IPS-20b (cell line): ENCODE results near the gene ELL.

Experiments used
- H3K27ac ChIP-seq: one replicate; pipeline ENCODE4 v1.5.1; 2013; ENCODE audit warnings: low read length
- H3K27me3 ChIP-seq: 2 replicates; pipeline ENCODE4 v1.6.1; 2013; ENCODE audit warnings: mild to moderate bottlenecking, low read length, inconsistent platforms; ENCODE audit not compliant: insufficient read depth
- H3K36me3 ChIP-seq: 2 replicates; pipeline ENCODE4 v1.6.1; 2013; ENCODE audit warnings: low read depth, mild to moderate bottlenecking, inconsistent platforms, low read length, moderate library complexity; ENCODE audit not compliant: insufficient read depth
- H3K4me1 ChIP-seq: 2 replicates; pipeline ENCODE4 v1.6.1; 2013; ENCODE audit warnings: mild to moderate bottlenecking, control low read depth, inconsistent platforms, low read length, moderate library complexity; ENCODE audit not compliant: insufficient read depth
- H3K4me3 ChIP-seq: 2 replicates; pipeline ENCODE4 v1.5.1; 2013; ENCODE audit warnings: mild to moderate bottlenecking, low read length, inconsistent platforms
- H3K9ac ChIP-seq: 2 replicates; pipeline ENCODE4 v1.6.1; 2013; ENCODE audit warnings: low read depth, mild to moderate bottlenecking, inconsistent platforms, low read length, moderate library complexity
- H3K9me3 ChIP-seq: 2 replicates; pipeline ENCODE4 v1.6.1; 2013; ENCODE audit warnings: mild to moderate bottlenecking, low read depth, low read length, inconsistent platforms; ENCODE audit not compliant: insufficient read depth

The ELL gene

GRCh38 chr19:18513868-18514267, 8.0 kb downstream of the ELL start:
- Histone ChIP-seq H3K9ac (no peak overlapping the region), H3K27ac (no peak overlapping the region), H3K36me3 (no peaks in the 10 kb centered on the region), H3K4me1 (no peaks in the 10 kb centered on the region), H3K4me3 (no peak overlapping the region), H3K9me3 (no peaks in the 10 kb centered on the region), H3K27me3 (no peaks in the 10 kb centered on the region)

DNA sequence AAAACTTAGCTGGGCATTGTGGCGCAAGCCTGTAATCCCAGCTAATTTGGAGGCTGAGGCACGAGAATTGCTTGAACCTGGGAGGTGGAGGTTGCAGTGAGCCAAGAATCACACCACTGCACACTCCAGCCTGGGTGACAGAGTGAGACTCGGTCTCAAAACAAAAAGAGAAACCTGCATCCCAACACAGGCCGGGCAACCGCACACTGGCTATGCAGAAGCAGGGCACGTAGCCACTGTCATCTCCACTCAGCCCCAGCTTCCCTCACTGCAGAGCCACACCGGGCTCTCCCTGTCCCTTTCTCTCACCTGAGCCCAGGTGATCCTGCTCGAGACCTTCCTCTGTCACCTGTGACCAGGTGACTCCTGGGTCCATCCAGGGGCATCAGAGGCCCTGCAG, 11.7 kb downstream of the ELL start:
- H3K27me3 ChIP-seq, result no peaks in the 10 kb centered on the region
- no peak overlapping the region for H3K9ac ChIP-seq
- H3K9me3 ChIP-seq, result no peaks in the 10 kb centered on the region
- H3K27ac ChIP-seq, result no peak overlapping the region
- H3K4me1 ChIP-seq, result no peaks in the 10 kb centered on the region
- no peak overlapping the region for H3K4me3 ChIP-seq
- H3K36me3 ChIP-seq, result no peaks in the 10 kb centered on the region

DNA sequence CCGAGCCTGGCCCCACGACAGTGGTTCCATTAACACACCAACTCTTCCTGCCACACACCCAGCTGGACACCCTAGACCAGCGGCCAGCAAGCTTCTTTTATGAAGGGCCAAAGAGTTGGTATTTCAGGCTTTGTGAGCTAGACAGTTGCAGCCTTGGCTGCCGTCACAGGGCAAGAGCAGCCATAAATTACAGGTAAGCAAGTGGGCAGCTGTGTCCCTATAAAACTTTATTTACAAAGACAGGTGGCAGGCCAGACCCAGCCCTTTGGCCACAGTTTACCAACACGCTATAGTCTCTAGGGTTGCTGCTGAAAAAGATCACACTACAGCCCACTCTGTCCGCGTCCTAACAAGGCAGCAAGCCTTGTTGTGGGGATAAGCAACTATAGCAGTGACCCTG, 13.3 kb downstream of the ELL start:
- Histone ChIP-seq H3K36me3 (no peaks in the 10 kb centered on the region), H3K27me3 (no peaks in the 10 kb centered on the region), H3K4me3 (no peak overlapping the region), H3K4me1 (no peaks in the 10 kb centered on the region), H3K9ac (no peak overlapping the region), H3K27ac (no peak overlapping the region), H3K9me3 (no peaks in the 10 kb centered on the region)

DNA sequence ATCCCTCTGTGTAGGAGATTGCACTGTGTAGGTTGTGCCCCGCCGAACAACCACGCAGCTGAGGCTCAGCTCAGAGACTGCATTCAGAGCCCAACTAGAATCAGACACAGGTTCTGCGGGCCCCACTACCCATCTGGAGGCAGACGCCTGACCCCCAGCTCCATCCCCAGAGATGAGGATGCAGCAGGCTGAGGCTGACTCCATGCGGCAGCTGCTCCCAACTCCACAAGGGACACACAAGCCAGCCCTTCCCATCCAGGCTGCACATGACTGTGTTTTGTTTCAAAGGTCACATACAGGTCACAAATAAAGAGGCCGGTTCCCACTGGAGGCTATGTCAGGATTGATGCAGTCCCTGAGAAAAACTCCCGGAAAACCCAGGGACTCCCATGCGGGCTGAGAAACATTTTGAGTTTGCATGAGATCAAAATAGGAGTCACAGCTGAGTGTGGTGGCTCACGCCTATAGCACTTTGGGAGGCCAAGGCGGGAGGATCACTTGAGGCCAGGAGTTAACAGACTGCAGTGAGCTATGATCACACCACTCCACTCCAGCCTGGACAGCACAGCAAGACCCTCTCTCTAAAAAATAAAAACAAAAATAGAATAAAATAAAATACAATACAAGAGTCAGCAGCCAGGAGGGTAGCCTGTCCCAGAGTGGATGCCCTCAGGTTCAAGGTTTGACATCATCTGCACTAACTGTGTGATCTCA, 14.0 kb downstream of the ELL start:
- H3K9ac ChIP-seq, result no peak overlapping the region
- no peaks in the 10 kb centered on the region for H3K27me3 ChIP-seq
- no peaks in the 10 kb centered on the region for H3K36me3 ChIP-seq
- no peak overlapping the region for H3K4me3 ChIP-seq
- H3K4me1 ChIP-seq, result no peaks in the 10 kb centered on the region
- H3K9me3 ChIP-seq, result no peaks in the 10 kb centered on the region
- no peak overlapping the region for H3K27ac ChIP-seq

GRCh38 chr19:18507021-18507726, 14.7 kb downstream of the ELL start:
- Histone ChIP-seq H3K4me3 (no peak overlapping the region), H3K27me3 (no peaks in the 10 kb centered on the region), H3K4me1 (no peaks in the 10 kb centered on the region), H3K27ac (no peak overlapping the region), H3K36me3 (no peaks in the 10 kb centered on the region), H3K9ac (peak overlapping the region; percentile 11; the same call in 1 of the 2 replicates), H3K9me3 (no peaks in the 10 kb centered on the region)

GRCh38 chr19:18506101-18506930, 15.6 kb downstream of the ELL start:
- Histone ChIP-seq H3K4me1 (no peaks in the 10 kb centered on the region), H3K36me3 (no peaks in the 10 kb centered on the region), H3K9ac (peak overlapping the region; percentile 11; the same call in 1 of the 2 replicates), H3K27ac (no peak overlapping the region), H3K27me3 (no peaks in the 10 kb centered on the region), H3K4me3 (no peak overlapping the region), H3K9me3 (no peaks in the 10 kb centered on the region)

DNA sequence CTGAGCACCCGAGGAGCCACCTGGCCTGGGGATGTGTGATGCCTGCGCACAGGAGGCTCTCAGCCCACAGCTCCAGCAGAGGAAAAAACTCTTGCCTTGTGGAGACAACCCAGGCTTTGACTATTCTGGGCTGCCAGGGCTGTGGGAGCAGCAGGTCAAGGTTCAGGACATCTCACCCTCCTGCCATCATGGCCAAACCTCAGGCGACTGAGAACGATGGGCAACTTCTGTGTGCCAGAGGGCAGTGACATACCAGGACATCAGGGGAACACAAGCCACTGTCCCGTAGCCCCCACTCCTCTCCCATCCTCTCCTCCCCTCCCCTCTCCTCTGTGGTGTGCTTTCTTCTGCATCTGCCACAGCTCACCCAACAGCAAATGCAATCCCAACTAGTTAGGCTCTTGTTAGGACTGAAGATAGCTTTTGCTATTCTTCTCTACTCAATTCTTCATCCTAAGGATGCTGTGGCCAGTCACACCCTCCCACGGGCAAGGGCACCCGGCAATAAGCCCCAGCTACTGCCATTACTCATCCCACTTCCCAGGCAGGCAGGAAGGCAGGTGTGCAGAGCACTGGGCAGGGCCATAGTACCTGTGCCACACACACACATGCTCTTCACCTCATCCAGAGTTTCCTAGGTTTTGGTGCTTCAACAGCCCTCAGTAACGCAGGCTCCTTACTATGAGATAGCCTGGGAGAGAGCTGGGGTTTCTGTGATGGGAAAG, 16.8 kb downstream of the ELL start:
- Histone ChIP-seq H3K4me1 (no peaks in the 10 kb centered on the region), H3K27ac (no peak overlapping the region)

DNA sequence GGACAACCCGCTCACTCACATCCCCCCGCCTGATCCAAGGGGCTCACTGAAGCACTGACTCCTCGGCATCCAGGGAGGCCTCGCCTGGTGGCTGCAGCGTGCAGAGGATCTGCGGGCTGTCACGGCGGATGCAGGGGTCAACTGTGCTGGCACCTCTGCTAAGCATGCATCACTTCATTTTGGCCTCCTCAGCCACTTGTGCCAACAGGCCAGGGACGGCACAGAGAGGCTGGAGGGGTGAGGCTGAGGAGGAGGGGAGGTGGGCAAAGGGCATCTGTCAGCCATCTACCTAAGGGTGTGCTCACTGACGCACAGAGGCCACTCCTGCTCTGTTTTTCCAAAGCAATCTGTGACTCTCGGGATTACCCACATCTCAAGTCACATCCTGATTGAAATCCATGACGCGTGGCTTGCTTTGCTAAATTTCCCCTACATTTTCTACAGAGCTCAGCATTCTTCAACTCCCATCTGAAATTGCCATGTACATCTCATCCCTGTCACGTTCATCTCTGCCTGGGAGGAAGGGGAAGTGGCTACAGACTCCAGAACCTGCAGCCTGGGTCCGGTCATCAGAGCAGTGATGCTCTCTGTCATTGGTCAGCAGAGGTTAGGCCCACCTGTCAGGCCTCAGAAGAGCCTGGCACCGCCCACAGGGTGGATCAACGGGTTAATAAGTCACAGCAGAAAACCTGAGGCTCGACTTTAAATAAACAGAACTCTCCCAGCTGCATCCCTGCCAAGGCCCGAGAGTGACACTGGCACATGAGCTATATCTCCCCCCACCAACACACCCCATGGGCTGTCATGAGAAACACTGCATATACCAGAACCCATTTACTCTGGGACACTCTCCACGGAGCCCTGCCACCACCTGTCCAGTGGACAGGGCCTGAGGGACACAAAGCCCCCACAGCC, 17.6 kb downstream of the ELL start:
- Histone ChIP-seq H3K27me3 (no peaks in the 10 kb centered on the region), H3K4me1 (no peaks in the 10 kb centered on the region), H3K4me3 (no peak overlapping the region), H3K9me3 (no peaks in the 10 kb centered on the region), H3K9ac (no peak overlapping the region), H3K36me3 (no peaks in the 10 kb centered on the region), H3K27ac (no peak overlapping the region)

More for the DNA sequence above, 16.8 kb downstream of the ELL start:
- H3K27me3 ChIP-seq, result no peaks in the 10 kb centered on the region
- H3K9ac ChIP-seq, result no peak overlapping the region; the same call in 1 of the 2 replicates
- H3K4me3 ChIP-seq, result no peak overlapping the region
- no peaks in the 10 kb centered on the region for H3K9me3 ChIP-seq
- no peaks in the 10 kb centered on the region for H3K36me3 ChIP-seq

DNA sequence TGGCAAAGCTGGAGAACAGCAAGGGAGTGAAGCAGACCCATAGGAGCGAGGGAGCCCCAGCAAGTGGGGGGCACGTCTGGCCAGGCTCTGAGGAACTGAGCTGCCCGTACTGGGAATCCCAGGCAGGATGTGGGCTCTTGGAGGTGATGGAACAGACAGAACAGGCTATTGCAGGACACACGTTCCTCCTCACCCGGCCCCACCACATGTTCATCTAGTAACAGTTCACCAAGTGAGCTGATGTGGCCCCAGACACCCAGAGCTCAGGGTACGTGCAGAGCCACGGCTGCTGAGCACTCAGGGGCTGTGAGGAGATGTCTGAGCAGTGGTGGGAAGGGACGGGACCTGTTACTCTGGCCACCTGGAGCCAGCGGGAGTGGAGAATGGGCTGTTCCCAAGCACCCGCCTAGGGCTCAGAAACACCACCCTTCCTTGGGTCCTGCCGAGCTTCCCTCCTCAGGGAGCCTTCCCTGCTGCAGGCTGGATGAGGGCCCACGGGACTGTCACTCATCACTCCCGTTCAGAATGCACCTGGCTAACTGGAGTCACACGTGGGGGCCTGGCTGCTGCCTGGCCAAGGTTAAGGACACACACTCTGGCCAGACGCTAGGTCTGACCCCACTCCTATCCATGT, 18.4 kb downstream of the ELL start:
- Histone ChIP-seq H3K36me3 (no peaks in the 10 kb centered on the region), H3K4me1 (no peaks in the 10 kb centered on the region), H3K4me3 (no peak overlapping the region), H3K27me3 (no peaks in the 10 kb centered on the region), H3K9me3 (no peaks in the 10 kb centered on the region), H3K9ac (no peak overlapping the region), H3K27ac (no peak overlapping the region)

DNA sequence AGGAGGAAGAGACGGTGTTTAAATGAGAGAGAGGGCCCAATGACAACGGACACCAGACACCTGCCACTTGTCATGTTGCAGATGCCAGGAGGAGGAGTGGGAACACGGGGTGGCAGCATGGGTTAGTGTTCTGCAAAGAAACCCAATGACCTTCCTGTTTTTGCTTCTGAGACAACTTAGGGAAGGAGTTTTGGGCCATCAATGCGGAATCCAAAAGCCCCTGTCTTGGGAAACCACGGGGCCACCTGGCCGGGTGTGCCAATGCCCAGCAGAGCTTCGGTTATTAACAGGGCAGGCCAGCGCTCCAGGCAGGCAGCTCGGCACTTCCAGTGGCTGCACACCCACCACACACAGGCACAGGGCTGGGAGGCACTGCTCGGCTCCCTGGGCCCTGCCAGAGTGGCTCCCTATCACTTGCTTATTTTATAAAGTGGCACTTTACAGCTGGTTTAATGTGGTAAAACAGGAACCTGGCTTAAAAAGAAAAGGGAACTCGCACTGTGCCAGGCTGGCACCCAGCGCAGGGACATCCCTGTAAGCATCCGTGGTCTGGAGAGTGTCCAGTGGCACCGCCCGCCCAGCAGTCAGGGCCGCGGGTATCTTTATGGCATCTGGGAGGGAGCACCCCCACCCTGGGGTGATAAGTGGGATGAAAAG, 19.1 kb downstream of the ELL start:
- Histone ChIP-seq H3K27me3 (no peaks in the 10 kb centered on the region), H3K36me3 (no peaks in the 10 kb centered on the region), H3K4me1 (no peaks in the 10 kb centered on the region), H3K9ac (no peak overlapping the region), H3K9me3 (no peaks in the 10 kb centered on the region), H3K4me3 (no peak overlapping the region), H3K27ac (no peak overlapping the region)
